NCI-H69 (cell line): ENCODE data around the gene ITPRIP.

Experiments used
- DNase-seq: peaks from one replicate; lab custom pipeline; 2025; lab: John Stamatoyannopoulos, UW

The ITPRIP gene, protein sequence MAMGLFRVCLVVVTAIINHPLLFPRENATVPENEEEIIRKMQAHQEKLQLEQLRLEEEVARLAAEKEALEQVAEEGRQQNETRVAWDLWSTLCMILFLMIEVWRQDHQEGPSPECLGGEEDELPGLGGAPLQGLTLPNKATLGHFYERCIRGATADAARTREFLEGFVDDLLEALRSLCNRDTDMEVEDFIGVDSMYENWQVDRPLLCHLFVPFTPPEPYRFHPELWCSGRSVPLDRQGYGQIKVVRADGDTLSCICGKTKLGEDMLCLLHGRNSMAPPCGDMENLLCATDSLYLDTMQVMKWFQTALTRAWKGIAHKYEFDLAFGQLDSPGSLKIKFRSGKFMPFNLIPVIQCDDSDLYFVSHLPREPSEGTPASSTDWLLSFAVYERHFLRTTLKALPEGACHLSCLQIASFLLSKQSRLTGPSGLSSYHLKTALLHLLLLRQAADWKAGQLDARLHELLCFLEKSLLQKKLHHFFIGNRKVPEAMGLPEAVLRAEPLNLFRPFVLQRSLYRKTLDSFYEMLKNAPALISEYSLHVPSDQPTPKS

DNA sequence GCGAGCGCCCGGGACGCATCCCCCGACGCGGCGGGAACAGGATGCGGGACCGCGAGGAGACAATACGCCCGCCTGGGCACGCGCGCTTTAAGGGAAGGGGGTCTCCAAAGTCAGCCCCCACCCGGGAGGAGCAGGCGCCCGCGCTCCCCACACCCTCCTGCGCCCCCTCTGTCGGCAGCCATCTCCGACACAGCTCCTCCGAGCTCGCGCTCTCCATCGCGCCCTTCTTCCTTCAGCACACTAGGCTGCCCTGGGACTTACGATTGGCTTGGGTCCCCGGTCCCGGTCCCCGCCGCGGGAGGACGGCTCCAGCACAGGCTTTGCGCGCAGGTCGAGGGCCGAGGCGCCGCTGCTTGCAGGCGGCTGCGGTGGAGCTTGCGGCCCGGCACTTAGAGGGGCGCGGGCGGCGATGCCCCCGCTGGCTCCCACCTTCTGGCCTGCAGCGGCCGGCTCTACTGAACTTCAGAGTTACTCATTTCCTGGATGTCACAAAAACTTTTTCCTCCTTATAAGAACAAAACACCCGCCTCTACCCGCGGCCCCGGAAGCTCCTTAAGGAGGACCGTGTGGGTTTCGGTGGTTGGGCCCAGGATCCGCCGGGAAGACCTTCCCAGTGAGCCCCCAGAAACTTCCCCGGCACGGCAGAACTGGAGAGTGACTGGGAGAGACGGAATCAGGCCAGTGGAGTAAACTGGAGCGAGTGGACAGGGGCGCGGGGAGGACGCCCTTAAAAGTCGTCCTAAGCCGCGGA, at the start of gene ITPRIP:
ITPRIP (minus strand) TSS at position 481 of the 751 bp plus-strand sequence. CDS start 22,414 bp downstream, outside the sequence.
- peak; percentile 70 for DNase-seq

DNA sequence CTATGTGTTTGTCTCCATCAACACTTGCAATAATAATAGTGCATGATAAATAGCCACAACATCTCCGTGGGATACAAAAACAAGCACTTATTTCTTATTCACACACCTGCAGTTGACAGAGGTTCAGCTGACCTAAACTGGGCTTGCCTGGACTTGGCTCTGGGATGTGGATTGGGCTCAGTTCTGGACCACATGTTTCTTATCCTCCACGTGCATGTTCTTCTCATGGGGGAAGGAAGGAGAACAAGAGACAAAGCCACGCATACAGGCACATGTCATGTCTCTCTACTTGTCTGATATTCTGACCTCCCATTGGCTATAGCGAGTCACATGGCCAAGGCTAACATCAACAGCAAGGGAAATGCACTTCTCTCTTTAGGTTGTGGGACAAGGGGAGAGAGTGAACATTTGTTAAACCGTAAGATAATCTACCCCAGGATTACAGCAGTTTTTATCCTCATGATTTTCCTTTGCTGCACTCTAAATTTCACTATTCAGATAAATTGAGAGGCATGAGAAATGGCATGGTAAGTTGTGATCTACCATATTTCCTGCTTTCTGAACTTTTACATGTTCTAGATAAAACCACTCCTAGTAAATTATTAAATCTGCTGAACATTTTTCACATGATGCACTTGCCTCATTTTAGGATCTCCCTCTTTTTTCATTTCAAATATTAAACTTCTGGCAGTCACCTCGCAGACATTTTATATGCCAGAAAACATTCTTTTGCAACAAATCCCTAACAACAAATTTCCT, 49.0 kb upstream of the ITPRIP start:
- no peak for DNase-seq

DNA sequence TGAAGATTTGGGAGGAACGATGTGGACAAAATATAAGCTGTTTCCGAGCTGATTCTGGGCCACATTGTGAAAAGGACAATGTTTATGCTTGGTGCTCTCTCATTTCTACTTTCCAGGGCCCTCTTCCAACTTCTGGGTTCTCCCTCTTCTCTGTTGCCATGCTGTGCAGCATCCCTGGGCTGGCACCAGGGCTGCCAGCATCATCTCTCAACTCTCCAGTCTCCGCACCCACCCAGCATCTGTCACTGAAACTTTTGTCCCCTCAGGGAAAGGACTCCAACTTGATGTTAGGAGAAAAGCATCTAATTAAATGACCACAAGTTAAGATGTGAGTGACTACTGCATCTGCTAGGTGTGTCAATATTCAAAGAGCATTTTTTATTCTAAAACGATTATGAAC, 42.1 kb upstream of the ITPRIP start:
- DNase-seq: no peak

DNA sequence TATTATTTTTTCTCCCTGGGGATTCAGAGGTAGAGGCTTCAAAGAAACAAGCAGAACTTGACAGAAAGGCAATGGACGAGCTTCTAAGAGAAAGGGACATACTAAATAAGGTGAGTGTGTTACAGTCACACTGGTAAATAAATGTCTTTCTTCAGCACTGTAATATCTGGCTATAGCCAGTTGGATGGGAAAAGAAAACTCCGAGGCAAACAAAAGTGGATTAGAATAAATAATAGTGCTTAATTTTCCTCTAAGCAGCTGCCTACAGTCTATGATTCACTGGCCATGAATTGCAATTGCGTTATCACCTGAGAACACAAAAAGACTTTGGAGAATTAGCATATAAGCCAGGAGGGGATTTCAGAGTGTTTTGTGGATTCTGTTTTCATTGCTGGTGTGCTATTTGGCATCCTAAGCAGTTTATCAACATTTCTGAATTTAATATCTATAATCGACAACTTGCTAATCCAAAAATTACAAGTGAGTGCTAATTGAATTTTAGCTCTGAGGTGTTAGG, 38.6 kb upstream of the ITPRIP start:
- no peak for DNase-seq

DNA sequence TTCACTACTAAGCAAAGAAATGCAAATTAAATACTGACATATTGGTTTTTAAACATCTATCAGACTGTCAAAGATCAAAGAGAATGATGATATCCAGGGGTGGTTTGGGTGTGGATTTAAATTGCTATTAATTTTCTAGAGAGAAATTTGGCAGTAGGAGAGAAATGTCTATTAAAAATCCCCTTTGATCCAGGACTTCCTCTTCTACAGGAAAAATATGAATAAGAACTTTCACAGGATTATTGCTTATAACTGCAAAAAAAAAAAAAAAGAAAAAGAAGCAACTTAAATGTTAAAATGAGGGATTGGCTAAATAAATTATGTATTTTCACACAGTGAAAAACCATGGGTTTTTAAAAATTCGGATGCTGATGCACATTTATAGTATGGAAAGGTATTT, 36.3 kb upstream of the ITPRIP start:
- DNase-seq: no peak

DNA sequence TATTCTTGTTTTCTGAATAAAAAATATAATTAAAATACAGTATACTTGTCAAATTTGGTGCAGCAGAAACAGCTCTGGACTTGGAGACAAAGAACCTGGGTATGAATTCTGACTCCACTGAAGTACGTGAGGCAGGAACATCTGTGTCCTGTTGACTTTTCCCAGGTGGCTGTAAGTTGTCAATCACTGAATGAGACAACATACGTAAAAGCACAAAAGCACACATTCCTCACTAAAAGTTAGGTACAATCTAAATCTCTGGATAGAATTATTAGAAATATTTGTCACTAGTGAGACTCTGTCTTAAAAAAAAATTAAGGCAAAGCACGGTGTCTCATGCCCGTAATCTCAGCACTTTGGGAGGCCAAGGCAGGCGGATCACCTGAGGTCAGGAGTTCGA, 33.5 kb upstream of the ITPRIP start:
- no peak for DNase-seq

DNA sequence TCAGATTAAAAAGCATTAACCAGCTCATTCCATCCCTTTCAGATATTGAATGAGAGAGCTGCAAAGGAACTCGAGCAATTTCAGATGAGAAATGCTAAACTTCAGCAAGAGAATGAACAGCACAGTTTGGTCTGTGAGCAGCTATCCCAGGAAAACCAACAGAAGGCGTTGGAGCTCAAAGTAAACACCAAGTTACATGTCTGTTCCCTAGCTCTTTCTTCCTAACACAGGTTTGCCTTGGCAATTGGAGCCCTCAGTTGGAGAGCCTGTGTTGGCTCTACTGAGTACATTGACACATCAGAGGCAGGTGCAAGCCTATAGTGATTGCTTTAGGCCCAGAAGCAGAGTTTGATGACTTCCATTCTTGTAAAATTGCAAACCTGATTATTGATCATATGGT, 30.1 kb upstream of the ITPRIP start:
- peak; percentile 20 for DNase-seq

DNA sequence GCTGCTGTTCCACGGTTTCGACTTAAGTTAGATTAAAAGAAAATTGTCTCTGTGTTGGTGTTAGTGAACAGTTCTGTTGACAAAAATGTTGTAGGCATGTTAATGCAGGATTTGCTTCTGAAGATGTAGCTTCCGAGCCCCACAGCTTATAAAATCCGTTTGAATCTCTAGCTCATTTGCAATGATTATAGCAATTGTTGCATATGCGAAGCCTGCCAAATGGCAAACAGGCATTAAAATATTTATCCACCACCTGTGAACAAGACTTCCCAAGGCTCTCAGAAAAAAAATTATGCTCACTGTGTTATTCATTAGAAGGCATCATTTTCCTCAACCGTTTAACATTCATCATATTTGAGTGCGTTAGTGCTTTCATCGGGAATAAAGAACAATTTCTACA, 29.6 kb upstream of the ITPRIP start:
- DNase-seq: peak; percentile 20

DNA sequence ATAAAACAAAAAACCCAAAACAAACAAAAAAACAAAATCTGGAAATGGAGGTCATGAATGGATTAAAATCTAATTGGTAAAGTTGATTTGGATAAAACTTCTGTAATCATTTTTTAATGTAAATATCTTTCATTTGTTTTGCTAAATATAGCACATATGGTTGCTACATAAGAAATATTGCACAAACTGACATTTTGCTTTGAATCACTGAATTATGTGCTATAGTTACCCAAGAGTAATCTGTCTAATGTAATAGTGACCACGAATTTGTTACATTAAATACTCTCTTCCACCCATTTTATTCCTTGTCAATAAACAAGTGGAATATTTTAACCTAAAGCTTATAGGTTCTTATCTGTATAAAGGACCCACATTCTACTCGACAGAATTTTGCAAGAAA, 21.5 kb upstream of the ITPRIP start:
- DNase-seq: no peak

DNA sequence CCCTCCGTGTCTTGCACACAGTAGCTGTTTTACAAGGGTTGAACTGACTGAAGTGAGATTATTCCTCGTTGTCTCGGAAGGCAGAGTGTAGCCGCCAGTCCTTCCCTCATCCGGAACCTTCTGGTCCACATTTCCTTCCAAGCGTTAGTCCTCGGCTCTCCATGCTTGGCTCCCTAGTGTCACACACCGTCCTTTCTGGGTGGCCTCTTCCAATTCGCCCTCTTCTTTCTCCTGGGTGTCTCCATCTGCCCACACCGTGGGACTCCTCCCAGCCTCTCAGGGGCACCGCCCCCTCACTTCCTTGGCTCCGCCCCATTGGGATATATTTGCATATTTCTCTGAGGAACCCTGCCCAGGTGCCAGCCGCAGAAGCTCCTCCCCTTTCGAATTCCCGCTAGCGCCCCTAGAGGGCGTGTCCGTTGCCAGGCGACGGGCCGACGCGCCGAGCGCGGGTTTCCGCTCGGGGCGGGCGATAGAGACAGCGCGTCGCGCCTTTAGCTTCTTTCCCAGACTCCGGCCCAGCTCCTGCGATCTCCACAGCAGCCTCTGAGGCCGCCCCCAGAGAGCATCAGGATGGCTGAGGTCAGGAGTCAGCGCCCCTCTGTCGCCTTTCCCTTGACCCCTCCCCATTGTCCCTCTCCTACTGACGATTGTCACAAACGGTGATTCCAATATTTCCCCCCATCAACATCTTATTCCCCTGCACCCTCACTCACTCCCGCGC, 15.2 kb upstream of the ITPRIP start, which contains the start of gene CFAP58:
CFAP58 (plus strand) TSS at position 509 of the 724 bp plus-strand sequence; CDS start at position 574, 65 bp downstream.
- peak; percentile 95 for DNase-seq

DNA sequence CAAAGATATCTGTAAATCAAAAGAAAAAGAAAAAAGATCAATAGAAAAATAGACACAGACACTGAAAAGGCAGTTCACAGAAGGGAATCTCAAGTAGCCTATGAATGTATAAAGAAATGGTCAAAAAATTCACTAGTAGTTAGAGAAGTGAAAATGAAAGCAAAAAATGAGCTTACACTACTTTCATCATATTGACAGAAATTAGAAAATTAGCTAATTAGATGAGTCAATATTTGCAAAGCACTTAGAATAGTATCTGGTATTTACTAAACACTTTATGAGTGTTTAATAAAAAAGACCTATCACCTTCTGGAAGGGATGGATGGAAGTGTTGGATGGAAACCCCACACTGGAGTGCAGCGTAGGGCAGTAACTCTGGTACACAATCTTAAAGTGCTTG, 13.7 kb upstream of the ITPRIP start:
- DNase-seq: peak; percentile 43

DNA sequence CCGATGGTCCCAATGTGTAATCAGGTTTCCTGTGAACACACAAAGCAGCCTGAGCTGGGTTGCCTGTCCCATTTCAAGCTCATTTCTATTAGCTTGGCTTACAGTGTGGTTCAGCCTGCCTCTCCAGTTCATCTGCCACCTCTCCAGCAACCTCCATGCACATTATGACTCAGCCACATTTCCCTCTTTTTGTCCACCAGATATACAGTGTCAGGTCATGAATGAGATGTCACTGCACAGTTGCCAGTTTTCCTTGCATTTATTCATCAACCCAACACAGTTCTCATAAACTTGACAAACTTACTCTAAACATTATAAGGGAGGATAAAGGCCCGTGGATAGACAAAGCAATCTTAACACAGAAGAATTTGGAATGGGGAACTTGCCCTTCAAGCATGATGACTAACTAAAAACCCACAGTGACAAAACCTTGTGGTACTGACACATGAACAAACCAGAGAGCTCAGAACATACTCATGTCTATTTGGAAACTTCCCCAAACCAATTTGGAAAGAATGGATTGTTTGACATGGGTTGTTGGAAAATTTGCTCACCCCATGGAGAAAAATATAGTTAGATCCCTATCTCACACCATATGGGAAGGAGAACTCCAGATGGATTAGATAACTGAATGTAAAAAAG, 12.9 kb upstream of the ITPRIP start:
- no peak for DNase-seq

DNA sequence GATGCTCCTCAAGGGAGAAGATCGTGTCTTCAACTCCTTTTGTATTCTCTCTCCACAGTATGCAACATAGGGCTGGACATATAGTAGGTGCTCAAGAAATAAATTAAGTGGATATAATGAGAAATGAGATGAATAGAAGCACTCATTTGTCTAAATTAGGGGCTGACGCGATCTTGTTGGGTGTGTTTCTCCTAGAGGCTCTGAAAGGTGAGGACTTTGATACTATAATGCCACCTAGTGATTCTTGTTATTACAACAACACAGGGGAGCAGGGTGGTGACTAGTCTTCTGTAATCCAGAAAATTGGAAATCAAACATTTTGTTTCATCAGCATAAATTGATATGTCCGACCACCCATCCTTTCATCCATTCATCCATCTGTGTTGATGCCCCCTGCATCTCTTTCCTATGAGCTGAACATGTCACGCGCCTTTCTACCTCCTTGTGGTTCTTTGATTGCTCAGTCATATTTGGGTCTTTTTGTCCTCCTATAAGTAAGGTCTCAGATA, 11.9 kb upstream of the ITPRIP start:
- peak; percentile 80 for DNase-seq

DNA sequence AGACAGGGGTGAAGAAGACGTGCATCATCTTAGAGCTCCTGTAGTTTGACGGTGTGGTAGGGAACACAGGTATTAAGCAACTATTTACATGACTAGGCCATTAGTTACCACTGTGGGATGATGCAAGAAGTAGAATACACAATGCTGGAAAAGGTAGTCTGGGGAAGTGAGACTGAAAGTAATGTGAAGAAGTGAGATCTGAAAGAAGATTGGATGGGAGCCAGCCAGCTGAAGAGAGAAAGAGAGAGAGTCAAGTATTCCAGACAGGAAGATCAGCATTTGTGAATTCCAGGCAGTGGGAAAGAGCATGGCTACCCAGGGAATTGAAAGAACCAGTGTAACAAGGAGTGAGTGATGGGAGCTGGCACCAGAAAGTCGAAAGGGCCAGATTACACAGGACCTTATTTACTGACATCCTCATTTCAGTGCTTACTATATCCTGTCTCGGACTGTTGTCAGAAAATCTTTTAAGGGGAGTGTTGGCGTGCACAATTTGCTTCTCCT, 11.4 kb upstream of the ITPRIP start:
- DNase-seq: peak; percentile 44

DNA sequence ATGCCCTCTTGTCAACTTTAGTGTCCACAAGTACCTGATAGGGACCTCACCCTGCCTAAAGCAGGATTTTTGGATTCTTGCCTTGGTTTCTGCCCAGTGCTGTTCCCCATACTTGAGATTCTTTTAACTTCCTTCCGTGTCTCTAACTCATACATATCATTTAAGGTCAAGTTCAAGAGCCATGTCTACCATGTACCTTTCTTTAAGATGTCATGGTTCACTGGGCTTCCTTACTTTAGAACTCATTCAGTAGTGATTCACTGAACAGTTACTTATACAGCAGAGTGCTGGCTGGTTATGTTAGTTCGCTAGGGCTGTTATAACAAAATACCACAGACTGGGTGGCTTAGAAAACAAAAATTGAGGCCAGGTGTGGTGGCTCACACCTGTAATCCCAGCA, 10.3 kb upstream of the ITPRIP start:
- DNase-seq: no peak

DNA sequence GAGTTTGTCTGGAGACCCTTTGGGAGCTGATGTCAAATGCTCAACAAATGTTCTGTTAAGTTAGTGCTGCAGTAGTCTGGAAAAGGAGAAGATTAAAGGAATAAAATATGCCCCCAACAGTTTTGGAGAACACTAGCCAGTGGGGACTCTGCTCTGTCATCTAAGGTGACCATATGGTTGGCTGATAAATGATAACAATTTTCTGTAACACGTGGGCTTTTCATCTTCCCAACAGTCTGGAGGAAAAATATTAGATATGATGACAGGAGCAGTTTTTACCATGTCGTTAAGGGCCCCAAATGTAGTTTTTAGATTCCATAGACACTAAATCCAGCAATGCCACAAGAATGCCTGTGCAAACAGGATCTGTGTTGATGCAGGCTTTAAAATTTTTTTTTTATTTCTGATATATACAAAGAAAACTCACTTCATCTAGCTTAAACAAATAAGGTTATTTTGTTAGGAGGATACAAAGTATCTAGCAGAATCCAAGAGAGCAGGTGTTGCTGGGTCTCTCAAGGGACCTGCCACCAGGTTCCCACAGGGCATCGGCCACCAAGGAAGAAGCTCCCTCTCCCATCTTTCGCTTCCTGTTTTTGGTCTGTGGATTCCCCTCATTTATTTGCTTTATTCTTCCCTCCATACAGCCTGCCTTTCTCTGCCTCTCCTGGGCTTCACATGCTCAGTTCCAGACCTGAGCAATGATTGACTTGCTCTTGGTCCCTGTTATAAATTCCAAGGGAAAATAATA, 9.2 kb upstream of the ITPRIP start:
- no peak for DNase-seq

DNA sequence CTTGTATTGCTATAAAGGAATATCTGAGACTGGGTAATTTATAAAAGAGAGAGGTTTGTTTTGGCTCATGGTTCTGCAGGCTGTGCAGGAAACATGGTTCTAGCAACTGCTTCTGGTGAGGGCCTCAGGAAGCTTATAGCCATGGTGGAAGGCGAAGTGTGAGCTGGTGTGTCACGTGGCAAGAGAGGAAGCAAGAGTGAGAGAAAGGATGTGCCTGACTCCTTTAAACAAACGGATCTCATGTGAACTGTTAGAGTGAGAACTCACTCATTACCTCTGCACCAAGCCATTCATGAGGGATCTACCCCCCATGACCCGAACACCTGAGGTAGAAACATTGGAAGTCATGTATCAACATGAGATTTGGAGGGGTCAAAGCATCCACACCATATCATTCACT, 7.7 kb upstream of the ITPRIP start:
- DNase-seq: no peak

DNA sequence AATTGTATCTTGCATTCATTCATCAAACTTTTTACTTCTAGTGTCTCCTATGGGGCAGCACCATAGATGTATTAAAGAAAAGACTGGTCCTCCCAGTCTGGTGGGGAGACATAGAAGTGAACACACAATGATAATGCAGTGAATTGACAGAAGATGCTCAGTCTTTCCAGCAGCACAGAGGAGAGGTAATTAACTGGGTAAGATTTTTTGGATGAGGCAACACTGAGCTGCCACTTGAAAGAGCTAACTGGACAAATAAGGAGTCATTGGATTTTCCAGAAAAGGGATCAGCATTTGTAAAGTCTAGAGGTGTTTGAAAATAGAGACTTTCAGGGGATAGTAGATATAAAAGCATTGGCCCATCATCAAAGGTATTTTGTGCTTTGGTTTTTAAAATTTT, 7.2 kb upstream of the ITPRIP start:
- no peak for DNase-seq

DNA sequence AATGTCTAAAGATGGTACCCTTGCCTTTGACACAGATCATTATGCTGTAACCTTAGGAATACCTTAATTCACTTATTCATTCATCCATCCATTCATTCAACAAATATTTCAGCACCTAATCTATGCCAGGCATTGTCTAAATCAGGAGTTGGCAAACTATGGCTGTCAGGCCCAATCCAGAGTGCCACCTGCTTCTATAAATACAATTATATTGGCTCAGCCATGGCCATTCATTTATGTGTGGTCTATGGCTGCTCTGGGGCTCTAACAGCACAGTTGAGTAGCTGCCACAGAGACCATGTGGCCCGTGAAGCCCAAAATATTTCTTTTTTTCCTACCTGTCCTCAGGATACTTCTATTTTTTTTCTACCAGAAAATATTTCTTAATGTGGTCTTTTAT, 6.0 kb upstream of the ITPRIP start:
- DNase-seq: no peak
